ENCODE data around the gene CALML4. TPM values are rescaled to one million over a fixed set of nuclear protein-coding genes. Genes with fewer than 3 reads are reported as not detected.

The CALML4 gene
- total RNA-seq, 1 donor from 2014 or later: 14.8 TPM

DNA sequence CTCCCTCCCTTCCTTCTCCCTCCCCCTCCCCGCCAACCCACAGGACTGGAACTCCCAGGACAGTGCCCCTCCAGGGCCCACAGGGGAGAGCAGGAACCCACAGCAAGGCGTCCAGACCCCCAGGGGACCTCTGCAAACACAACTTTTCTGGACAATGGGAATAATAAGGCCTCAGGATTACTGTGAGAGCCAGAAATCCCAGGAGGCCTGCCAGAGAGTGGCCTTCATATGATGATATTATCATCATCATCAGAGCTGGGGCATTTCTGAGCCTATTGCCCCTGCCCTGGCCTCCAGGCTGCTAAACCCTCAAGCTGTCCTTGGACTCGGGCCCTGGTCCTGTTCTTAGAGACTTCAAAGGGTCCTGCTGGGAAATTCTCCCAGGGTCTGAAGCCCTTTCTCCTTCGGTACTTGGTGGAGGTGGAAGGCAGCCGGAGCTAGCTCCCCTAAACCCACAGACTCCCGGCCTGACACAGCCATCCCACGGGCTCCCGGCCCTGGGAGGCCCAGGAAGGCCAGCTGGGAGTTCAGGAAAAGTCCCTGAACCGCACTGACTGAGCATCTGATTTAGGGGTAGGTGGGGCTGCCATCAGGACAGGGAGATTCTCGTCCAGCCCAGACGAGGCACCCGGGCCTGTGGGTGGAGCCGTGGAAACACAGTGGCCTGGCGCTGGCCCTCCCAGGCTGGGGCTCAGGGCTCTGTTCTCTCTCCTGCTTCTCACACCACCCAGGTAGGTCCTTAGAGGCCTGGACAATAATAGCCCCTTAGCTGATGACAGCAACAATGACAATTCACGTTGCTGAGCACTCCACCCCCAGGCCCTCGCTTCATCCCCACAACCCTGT is 4.9 kb downstream of the CALML4 start:
- DNase-seq (ENCODE audit: low read depth, low spot score): no peak
- Mint-ChIP-seq H3K4me3 (no peak overlapping the region), H3K27ac (ENCODE audit: unreplicated experiment) (no peak overlapping the region)

GRCh38 chr15:68199340-68199739 is 5.8 kb downstream of the CALML4 start:
- no peak for DNase-seq (ENCODE audit: low read depth, low spot score)
- Mint-ChIP-seq H3K27ac (ENCODE audit: unreplicated experiment) (no peak overlapping the region), H3K9me3 (no peaks in the 10 kb centered on the region), H3K27me3 (ENCODE audit: low read depth) (peaks cover 3% of the 10 kb centered on the region), H3K4me3 (no peak overlapping the region), H3K4me1 (peaks cover 29% of the 10 kb centered on the region), H3K36me3 (ENCODE audit: low read depth) (peaks cover 9% of the 10 kb centered on the region)
- TF ChIP-seq, protein P1, sequence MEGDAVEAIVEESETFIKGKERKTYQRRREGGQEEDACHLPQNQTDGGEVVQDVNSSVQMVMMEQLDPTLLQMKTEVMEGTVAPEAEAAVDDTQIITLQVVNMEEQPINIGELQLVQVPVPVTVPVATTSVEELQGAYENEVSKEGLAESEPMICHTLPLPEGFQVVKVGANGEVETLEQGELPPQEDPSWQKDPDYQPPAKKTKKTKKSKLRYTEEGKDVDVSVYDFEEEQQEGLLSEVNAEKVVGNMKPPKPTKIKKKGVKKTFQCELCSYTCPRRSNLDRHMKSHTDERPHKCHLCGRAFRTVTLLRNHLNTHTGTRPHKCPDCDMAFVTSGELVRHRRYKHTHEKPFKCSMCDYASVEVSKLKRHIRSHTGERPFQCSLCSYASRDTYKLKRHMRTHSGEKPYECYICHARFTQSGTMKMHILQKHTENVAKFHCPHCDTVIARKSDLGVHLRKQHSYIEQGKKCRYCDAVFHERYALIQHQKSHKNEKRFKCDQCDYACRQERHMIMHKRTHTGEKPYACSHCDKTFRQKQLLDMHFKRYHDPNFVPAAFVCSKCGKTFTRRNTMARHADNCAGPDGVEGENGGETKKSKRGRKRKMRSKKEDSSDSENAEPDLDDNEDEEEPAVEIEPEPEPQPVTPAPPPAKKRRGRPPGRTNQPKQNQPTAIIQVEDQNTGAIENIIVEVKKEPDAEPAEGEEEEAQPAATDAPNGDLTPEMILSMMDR (conservative IDR thresholded peaks at IDR 0.05): no peak

More for the DNA sequence above, 4.9 kb downstream of the CALML4 start:
- H3K36me3 Mint-ChIP-seq (ENCODE audit: low read depth): peaks cover 3% of the 10 kb centered on the region
- peaks cover 22% of the 10 kb centered on the region for H3K4me1 Mint-ChIP-seq
- TF ChIP-seq, protein P1 (conservative IDR thresholded peaks at IDR 0.05): no peak
- H3K9me3 Mint-ChIP-seq: no peaks in the 10 kb centered on the region
- no peaks in the 10 kb centered on the region for H3K27me3 Mint-ChIP-seq (ENCODE audit: low read depth)

DNA sequence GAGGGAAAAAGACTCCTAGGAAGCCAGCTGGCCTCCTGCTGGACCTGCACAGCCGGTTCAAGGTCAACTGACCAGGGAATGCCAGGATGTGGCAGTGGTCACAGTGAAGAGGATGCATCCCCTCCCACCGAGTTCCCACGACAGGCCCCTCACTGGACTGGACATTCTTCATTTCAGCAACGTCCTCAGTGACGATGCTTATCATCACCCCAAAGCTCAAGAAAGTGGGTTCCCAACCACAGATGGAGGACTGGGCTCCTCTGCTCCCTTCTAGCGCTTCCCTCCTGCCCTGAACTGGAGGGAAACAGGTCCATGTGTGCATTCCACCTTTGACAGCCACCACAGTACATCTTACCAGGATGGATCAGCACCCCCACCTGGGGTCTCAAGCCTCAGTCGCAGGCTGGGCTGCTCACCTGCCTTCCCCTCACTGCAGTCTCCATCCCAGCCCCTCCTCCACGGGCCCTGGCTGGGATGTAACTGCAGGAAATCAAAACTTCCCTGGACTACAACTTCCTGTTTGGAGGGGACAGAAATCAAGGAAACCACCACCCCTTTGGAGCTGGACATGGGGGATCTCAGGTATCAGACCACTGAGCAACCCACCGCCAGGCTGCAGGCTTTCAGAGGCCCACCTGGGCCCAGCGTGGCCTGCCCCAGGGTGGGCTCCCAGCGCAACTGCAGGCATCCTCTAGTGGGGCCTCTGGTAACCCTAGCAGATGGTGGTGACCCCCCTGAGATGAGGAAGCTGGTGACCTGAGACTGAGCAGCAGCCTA is 7.3 kb downstream of the CALML4 start:
- H3K36me3 Mint-ChIP-seq (ENCODE audit: low read depth): peaks cover 14% of the 10 kb centered on the region
- H3K27me3 Mint-ChIP-seq (ENCODE audit: low read depth): peaks cover 3% of the 10 kb centered on the region
- peaks cover 34% of the 10 kb centered on the region for H3K4me1 Mint-ChIP-seq
- no peaks in the 10 kb centered on the region for H3K9me3 Mint-ChIP-seq
- TF ChIP-seq, protein P1 (conservative IDR thresholded peaks at IDR 0.05): no peak
- no peak for DNase-seq (ENCODE audit: low read depth, low spot score)
- no peak overlapping the region for H3K27ac Mint-ChIP-seq (ENCODE audit: unreplicated experiment)
- H3K4me3 Mint-ChIP-seq: no peak overlapping the region

GRCh38 chr15:68197170-68197492 is 8.0 kb downstream of the CALML4 start:
- no peak overlapping the region for H3K4me3 Mint-ChIP-seq
- H3K27ac Mint-ChIP-seq (ENCODE audit: unreplicated experiment): peak overlapping the region; percentile 62
- no peak for DNase-seq (ENCODE audit: low read depth, low spot score)
- no peaks in the 10 kb centered on the region for H3K9me3 Mint-ChIP-seq
- H3K27me3 Mint-ChIP-seq (ENCODE audit: low read depth): peaks cover 3% of the 10 kb centered on the region
- peaks cover 14% of the 10 kb centered on the region for H3K36me3 Mint-ChIP-seq (ENCODE audit: low read depth)
- peaks cover 30% of the 10 kb centered on the region for H3K4me1 Mint-ChIP-seq
- TF ChIP-seq, protein P1 (conservative IDR thresholded peaks at IDR 0.05): no peak

DNA sequence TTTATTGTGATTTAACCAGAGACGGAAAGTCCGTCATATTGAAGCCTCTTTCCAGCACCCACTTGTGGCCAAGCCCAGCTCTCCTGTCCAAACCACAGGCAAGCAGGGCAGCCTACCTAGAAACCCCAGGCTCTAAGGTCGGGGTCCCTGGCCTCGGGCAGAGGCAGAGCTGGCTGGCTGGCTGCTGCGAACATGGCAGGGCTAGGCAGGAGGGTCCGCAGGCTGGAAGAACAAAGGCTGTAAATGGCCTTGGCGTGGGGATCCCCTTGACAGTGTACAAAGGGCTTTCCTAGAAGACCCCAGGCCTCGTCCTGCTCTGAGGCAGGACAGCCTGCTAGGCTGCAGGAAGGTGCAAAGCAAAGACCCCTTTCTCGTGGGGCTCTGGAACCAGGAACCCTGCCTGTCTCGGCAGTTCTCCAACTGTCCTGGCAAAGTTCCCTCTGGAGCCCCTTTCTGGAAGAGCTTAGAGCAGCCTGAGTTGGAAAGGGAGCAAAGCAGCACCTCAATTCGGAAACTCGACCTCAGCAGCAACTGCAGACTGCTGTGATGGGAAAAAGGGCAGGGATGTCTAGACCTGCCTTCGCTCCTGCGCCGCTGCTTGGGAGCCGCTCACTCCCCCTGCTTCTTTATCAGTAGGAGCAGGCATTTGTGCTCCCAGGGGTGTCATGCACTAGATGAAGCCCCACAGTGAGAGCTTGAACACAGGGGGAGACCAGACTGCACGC is 8.5 kb downstream of the CALML4 start:
- Mint-ChIP-seq H3K27me3 (ENCODE audit: low read depth) (peaks cover 3% of the 10 kb centered on the region), H3K27ac (ENCODE audit: unreplicated experiment) (peak overlapping the region; percentile 62), H3K4me3 (no peak overlapping the region), H3K9me3 (no peaks in the 10 kb centered on the region), H3K4me1 (peaks cover 25% of the 10 kb centered on the region), H3K36me3 (ENCODE audit: low read depth) (peaks cover 14% of the 10 kb centered on the region)
- DNase-seq (ENCODE audit: low read depth, low spot score): no peak
- TF ChIP-seq, protein P1 (conservative IDR thresholded peaks at IDR 0.05): no peak

Measured in neural crest cell (in vitro differentiated cells).